ENCODE data around the gene VARS1. TPM values are rescaled to one million over a fixed set of nuclear protein-coding genes. Genes with fewer than 3 reads are reported as not detected.

The VARS1 gene
- total RNA-seq, 2 experiments from 2014 or later = 84.1 to 88.4 TPM

DNA sequence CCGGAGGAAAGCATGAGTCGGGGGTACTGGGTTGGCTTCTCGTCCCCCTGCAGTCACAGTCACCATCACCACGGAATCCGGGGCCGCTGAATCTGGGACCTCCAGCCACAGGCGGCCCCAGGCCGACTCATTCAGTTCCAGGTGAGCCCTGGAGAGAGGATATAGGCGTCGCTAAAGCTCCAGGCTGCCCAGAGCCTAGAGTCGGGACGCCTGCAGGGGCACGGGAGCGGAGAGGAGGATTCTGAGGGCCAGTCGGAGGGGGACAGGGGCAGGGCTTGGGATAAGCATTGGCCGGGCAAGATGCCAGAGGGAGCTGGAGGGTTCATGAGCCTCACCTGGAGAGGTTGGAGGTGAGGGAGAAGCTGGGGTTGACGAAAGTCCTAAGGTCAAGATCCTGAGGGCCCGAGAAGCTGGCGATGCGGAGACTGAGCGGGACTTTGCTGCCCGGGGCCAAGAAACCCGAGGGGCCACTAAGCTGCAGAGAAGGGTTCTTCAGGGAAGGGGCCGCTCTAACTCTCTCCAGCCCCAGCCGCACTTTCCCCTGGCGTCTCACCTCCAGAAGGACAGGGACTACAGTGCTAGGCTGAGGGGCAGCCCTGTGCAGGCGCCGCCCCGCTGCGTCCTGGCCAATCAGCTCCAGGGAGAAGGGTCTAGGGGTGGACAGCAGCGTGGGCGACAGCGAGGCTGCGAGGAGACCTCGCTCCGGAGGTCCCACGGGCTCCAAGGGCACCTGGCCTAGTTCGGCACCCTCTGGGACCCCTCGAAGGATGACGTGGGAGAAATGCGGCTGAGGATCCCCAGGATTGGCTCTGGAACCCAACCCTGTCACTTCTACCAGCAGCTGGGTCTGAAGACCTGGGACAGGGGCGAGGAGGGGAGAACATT, 29.4 kb downstream of the VARS1 start:
- Mint-ChIP-seq H3K27ac (no peak overlapping the region), H3K4me3 (no peak overlapping the region)
- POLR2A ChIA-PET = interaction anchor here (0.8 to 1.1 kb wide), 4 partner anchors 9 to 63 kb away, joined by 3 to 4 read pairs (median 3); partner anchors contain the start of genes ABHD16A, CLIC1 and VARS1

GRCh38 chr6:31765559-31765909, 30.0 kb downstream of the VARS1 start:
- no peak for DNase-seq
- H3K27ac Mint-ChIP-seq = no peak overlapping the region
- H3K4me1 Mint-ChIP-seq = peaks cover 24% of the 10 kb centered on the region
- H3K27me3 Mint-ChIP-seq = no peaks in the 10 kb centered on the region
- peaks cover 38% of the 10 kb centered on the region for H3K36me3 Mint-ChIP-seq (ENCODE audit: low read depth)
- ChIA-PET POLR2A (interaction anchor here (1.0 kb wide), 2 partner anchors 8 to 30 kb away, joined by 3 to 4 read pairs; partner anchors contain the start of gene VARS1), CTCF (interaction anchor here (1.0 to 1.3 kb wide), 2 partner anchors 24 to 27 kb away, joined by 3 read pairs; no protein-coding TSS in a partner anchor)
- no peak overlapping the region for H3K4me3 Mint-ChIP-seq
- H3K9me3 Mint-ChIP-seq = no peaks in the 10 kb centered on the region

More for the DNA sequence above, 29.4 kb downstream of the VARS1 start:
- CTCF ChIA-PET = interaction anchor here (1.0 to 1.3 kb wide), 2 partner anchors 25 to 28 kb away, joined by 3 read pairs; no protein-coding TSS in a partner anchor
- peaks cover 32% of the 10 kb centered on the region for H3K36me3 Mint-ChIP-seq (ENCODE audit: low read depth)
- H3K9me3 Mint-ChIP-seq = no peaks in the 10 kb centered on the region
- H3K4me1 Mint-ChIP-seq = peaks cover 29% of the 10 kb centered on the region
- DNase-seq = no peak
- H3K27me3 Mint-ChIP-seq = no peaks in the 10 kb centered on the region

- no peak for DNase-seq
- Mint-ChIP-seq H3K36me3 (ENCODE audit: low read depth) (peaks cover 39% of the 10 kb centered on the region), H3K27me3 (no peaks in the 10 kb centered on the region), H3K9me3 (no peaks in the 10 kb centered on the region), H3K4me3 (no peak overlapping the region), H3K27ac (no peak overlapping the region), H3K4me1 (peaks cover 16% of the 10 kb centered on the region)
- CTCF ChIA-PET = interaction anchor here (1.3 kb wide), 1 partner anchor 53 kb away, joined by 3 read pairs; no protein-coding TSS in a partner anchor
- POLR2A ChIA-PET = no interaction called here
These were observed 31.4 kb downstream of the VARS1 start for GRCh38 chr6:31764198-31764597.

- Mint-ChIP-seq H3K36me3 (ENCODE audit: low read depth) (peaks cover 36% of the 10 kb centered on the region), H3K27ac (peak overlapping the region; percentile 2), H3K4me1 (peaks cover 14% of the 10 kb centered on the region), H3K4me3 (no peak overlapping the region), H3K27me3 (no peaks in the 10 kb centered on the region), H3K9me3 (no peaks in the 10 kb centered on the region)
- POLR2A ChIA-PET = no interaction called here
- DNase-seq = no peak
- CTCF ChIA-PET = interaction anchor here (0.6 kb wide), 1 partner anchor 26 kb away, joined by 3 read pairs; no protein-coding TSS in a partner anchor
These were observed 32.0 kb downstream of the VARS1 start for GRCh38 chr6:31763619-31763940.

GRCh38 chr6:31762878-31763618, 32.5 kb downstream of the VARS1 start:
- H3K9me3 Mint-ChIP-seq = no peaks in the 10 kb centered on the region
- ChIA-PET CTCF (interaction anchor here (0.6 kb wide), 1 partner anchor 27 kb away, joined by 3 read pairs; no protein-coding TSS in a partner anchor), POLR2A (no interaction called here)
- H3K36me3 Mint-ChIP-seq (ENCODE audit: low read depth) = peaks cover 34% of the 10 kb centered on the region
- no peaks in the 10 kb centered on the region for H3K27me3 Mint-ChIP-seq
- no peak overlapping the region for H3K4me3 Mint-ChIP-seq
- H3K27ac Mint-ChIP-seq = peak overlapping the region; percentile 2
- H3K4me1 Mint-ChIP-seq = peaks cover 11% of the 10 kb centered on the region
- DNase-seq = no peak

- H3K36me3 Mint-ChIP-seq (ENCODE audit: low read depth) = peaks cover 36% of the 10 kb centered on the region
- ChIA-PET CTCF (no interaction called here), POLR2A (no interaction called here)
- H3K9me3 Mint-ChIP-seq = no peaks in the 10 kb centered on the region
- H3K27ac Mint-ChIP-seq = peak within 1 kb of the TSS; percentile 2
- H3K4me3 Mint-ChIP-seq = no peak within 1 kb of the TSS
- no peak for DNase-seq
- peaks cover 11% of the 10 kb centered on the region for H3K4me1 Mint-ChIP-seq
- H3K27me3 Mint-ChIP-seq = no peaks in the 10 kb centered on the region
These were observed 33.2 kb downstream of the VARS1 start, which contains the start of gene SAPCD1 for GRCh38 chr6:31762356-31762755. SAPCD1 (plus strand) TSS chr6:31762656; CDS start chr6:31763055, 399 bp downstream.

- DNase-seq = no peak
- Mint-ChIP-seq H3K9me3 (no peaks in the 10 kb centered on the region), H3K36me3 (ENCODE audit: low read depth) (peaks cover 33% of the 10 kb centered on the region), H3K27me3 (no peaks in the 10 kb centered on the region), H3K4me3 (no peak overlapping the region), H3K27ac (no peak overlapping the region), H3K4me1 (peaks cover 11% of the 10 kb centered on the region)
- CTCF ChIA-PET = no interaction called here
- POLR2A ChIA-PET = interaction anchor here (1.1 to 1.3 kb wide), 2 partner anchors 24 to 31 kb away, joined by 4 to 7 read pairs; no protein-coding TSS in a partner anchor
These were observed 34.2 kb downstream of the VARS1 start for GRCh38 chr6:31761343-31761742.

DNA sequence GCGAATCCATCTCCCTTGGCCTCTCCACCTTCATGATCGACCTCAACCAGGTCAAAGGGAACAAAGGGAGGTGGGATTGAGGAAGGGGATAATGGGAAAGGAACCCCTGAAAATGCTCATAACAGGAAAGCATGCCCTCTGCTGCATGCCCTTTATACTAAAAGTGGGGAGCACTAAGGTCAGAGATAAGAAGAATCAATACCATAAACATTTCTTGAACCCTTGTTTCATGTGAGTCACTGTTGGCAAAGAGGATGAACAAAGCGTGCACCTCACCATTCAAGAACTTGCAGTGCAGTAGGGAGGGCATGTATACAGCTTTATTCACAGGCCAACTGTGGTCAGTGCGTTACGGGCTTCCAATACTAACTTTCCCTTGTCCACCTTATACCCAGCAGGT, 34.8 kb downstream of the VARS1 start:
- H3K36me3 Mint-ChIP-seq (ENCODE audit: low read depth) = peaks cover 33% of the 10 kb centered on the region
- POLR2A ChIA-PET = interaction anchor here (1.1 to 1.3 kb wide), 2 partner anchors 23 to 31 kb away, joined by 4 to 7 read pairs; no protein-coding TSS in a partner anchor
- H3K9me3 Mint-ChIP-seq = no peaks in the 10 kb centered on the region
- H3K27ac Mint-ChIP-seq = no peak overlapping the region
- H3K4me1 Mint-ChIP-seq = peaks cover 11% of the 10 kb centered on the region
- no peak for DNase-seq
- H3K27me3 Mint-ChIP-seq = no peaks in the 10 kb centered on the region
- H3K4me3 Mint-ChIP-seq = no peak overlapping the region
- CTCF ChIA-PET = no interaction called here

GRCh38 chr6:31758281-31758680, 37.3 kb downstream of the VARS1 start:
- POLR2A ChIA-PET = interaction anchor here (0.7 to 2.1 kb wide), 4 partner anchors 8 to 18 kb away, joined by 3 to 5 read pairs (median 4); no protein-coding TSS in a partner anchor
- Mint-ChIP-seq H3K36me3 (ENCODE audit: low read depth) (peaks cover 28% of the 10 kb centered on the region), H3K27me3 (no peaks in the 10 kb centered on the region), H3K4me1 (peaks cover under 1% of the 10 kb centered on the region), H3K4me3 (no peak overlapping the region), H3K9me3 (no peaks in the 10 kb centered on the region), H3K27ac (no peak overlapping the region)
- CTCF ChIA-PET = interaction anchor here (2.7 kb wide), 1 partner anchor 12 kb away, joined by 12 read pairs; no protein-coding TSS in a partner anchor
- DNase-seq = no peak

DNA sequence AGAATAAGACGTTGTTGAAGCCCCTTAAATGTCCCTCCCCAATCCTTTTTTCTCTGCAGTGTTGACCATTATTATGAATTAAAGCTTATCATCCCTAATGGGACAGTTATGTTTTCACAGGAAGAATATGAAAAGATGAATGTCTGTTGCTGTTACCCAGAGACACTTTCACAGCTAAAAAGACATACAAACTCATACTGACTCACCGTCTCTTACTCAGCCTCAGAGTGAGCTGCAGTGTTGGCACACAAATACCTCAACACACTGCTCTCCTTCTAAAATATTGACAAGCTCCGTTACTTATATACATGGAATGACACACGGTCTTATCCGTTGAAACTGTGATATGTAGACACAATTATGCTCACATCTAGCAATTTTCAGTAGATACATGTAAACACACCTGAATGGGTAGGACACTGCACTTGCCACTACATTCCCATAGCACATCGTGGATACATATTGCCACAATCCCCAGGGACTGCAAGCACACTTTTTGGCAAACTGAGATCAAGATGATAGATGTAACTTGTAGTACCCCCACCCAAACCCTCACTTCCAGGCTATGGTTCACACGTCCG, 42.7 kb downstream of the VARS1 start:
- Mint-ChIP-seq H3K4me1 (no peaks in the 10 kb centered on the region), H3K27me3 (no peaks in the 10 kb centered on the region), H3K4me3 (no peak overlapping the region), H3K27ac (no peak overlapping the region), H3K36me3 (ENCODE audit: low read depth) (peaks cover 14% of the 10 kb centered on the region), H3K9me3 (no peaks in the 10 kb centered on the region)
- ChIA-PET POLR2A (interaction anchor here (0.7 to 4.5 kb wide), 3 partner anchors 13 to 42 kb away, joined by 3 to 27 read pairs (median 3); partner anchors contain the start of genes CLIC1 and MSH5), CTCF (interaction anchor here (0.7 to 1.5 kb wide), 3 partner anchors 17 to 228 kb away, joined by 3 to 8 read pairs (median 6); no protein-coding TSS in a partner anchor)
- no peak for DNase-seq

GRCh38 chr6:31750411-31751022, 45.0 kb downstream of the VARS1 start:
- H3K27me3 Mint-ChIP-seq = no peaks in the 10 kb centered on the region
- H3K27ac Mint-ChIP-seq = no peak overlapping the region
- no peaks in the 10 kb centered on the region for H3K4me1 Mint-ChIP-seq
- peaks cover 25% of the 10 kb centered on the region for H3K36me3 Mint-ChIP-seq (ENCODE audit: low read depth)
- no peak for DNase-seq
- H3K4me3 Mint-ChIP-seq = no peak overlapping the region
- no peaks in the 10 kb centered on the region for H3K9me3 Mint-ChIP-seq
- POLR2A ChIA-PET = interaction anchor here (4.5 kb wide), 1 partner anchor 11 kb away, joined by 27 read pairs; the partner anchor contains the start of gene MSH5
- CTCF ChIA-PET = interaction anchor here (0.9 to 1.5 kb wide), 2 partner anchors 10 to 19 kb away, joined by 3 to 5 read pairs; partner anchors contain the start of gene MSH5
